Sigmoid colon (tissue), 4 donors: ENCODE data around the gene ZNHIT6.

Experiments
- POLR2A ChIP-seq, 2 donors: fragments of 450-650 bp; IDR thresholded peaks; one replicate each; pipeline ENCODE4 v1.6.1; 2016; ENCODE audit warnings: antibody characterized with exemption in 2 of 2, mild to moderate bottlenecking in 2 of 2, moderate library complexity in 2 of 2
- POLR2AphosphoS5 ChIP-seq, 4 donors: sonication (generic); formaldehyde crosslinking; IDR thresholded peaks; one replicate each; pipeline ENCODE4 v1.6.1; 2017; ENCODE audit warnings: antibody characterized with exemption in 4 of 4
- TF ChIP-seq, protein P1 (sequence below), 4 experiments: fragments of 450-650 bp in 3 of 4; fragments of 200-600 bp in 1 of 4; IDR thresholded peaks; one replicate each; pipeline ENCODE4 v1.5.1; 2016 to 2019; ENCODE audit warnings: antibody characterized with exemption in 4 of 4, mild to moderate bottlenecking in 3 of 4, moderate library complexity in 2 of 4

DNA sequence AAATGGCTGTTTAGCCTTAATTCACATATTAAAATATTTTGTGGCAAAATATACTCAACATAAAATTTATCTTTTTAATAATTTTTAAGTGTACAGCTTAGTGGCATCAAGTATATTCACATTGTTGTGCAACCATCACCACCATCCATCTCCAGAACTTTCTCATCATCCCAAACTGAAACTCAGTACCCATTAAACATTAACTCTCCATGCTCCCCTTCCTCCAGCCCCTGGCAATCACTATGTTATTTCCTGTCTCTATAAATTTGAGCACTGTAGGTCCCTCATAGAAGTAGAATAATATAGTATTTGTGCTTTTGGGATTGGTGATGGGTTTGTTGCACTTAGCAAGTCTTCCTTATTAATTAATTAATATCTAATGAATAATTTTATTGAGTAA is 98.3 kb downstream of the ZNHIT6 start:
- TF ChIP-seq, protein P1, sequence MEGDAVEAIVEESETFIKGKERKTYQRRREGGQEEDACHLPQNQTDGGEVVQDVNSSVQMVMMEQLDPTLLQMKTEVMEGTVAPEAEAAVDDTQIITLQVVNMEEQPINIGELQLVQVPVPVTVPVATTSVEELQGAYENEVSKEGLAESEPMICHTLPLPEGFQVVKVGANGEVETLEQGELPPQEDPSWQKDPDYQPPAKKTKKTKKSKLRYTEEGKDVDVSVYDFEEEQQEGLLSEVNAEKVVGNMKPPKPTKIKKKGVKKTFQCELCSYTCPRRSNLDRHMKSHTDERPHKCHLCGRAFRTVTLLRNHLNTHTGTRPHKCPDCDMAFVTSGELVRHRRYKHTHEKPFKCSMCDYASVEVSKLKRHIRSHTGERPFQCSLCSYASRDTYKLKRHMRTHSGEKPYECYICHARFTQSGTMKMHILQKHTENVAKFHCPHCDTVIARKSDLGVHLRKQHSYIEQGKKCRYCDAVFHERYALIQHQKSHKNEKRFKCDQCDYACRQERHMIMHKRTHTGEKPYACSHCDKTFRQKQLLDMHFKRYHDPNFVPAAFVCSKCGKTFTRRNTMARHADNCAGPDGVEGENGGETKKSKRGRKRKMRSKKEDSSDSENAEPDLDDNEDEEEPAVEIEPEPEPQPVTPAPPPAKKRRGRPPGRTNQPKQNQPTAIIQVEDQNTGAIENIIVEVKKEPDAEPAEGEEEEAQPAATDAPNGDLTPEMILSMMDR (IDR thresholded peaks at IDR 0.05) = no peak
- TF ChIP-seq POLR2A (IDR thresholded peaks at IDR 0.05) (no peak), POLR2AphosphoS5 (IDR thresholded peaks at IDR 0.05) (no peak)
